Stimulated activated CD8-positive, alpha-beta memory T cell treated with anti-CD3 and anti-CD28 coated beads, Interleukin-7, amount 100 ng/mL, for 4 hours (primary cell): ENCODE measurements around the gene GLYAT.
"Not testable (repeated sequence)": the region's sequence is repeated elsewhere in the genome, so short reads cannot be mapped to it uniquely, and the experiment has no call there.

Source experiments
- DNase-seq, 2 donors: peaks; one replicate each; pipeline ENCODE4 v3.0.0-alpha.2; 2020; ENCODE audit warnings: low read depth in 2 of 2

The GLYAT gene

GRCh38 chr11:58677536-58677935, 54.2 kb downstream of the GLYAT start:
- DNase-seq: not testable (repeated sequence)

- DNase-seq: no peak
Measured at GRCh38 chr11:58676563-58677135, 55.1 kb downstream of the GLYAT start.

DNA sequence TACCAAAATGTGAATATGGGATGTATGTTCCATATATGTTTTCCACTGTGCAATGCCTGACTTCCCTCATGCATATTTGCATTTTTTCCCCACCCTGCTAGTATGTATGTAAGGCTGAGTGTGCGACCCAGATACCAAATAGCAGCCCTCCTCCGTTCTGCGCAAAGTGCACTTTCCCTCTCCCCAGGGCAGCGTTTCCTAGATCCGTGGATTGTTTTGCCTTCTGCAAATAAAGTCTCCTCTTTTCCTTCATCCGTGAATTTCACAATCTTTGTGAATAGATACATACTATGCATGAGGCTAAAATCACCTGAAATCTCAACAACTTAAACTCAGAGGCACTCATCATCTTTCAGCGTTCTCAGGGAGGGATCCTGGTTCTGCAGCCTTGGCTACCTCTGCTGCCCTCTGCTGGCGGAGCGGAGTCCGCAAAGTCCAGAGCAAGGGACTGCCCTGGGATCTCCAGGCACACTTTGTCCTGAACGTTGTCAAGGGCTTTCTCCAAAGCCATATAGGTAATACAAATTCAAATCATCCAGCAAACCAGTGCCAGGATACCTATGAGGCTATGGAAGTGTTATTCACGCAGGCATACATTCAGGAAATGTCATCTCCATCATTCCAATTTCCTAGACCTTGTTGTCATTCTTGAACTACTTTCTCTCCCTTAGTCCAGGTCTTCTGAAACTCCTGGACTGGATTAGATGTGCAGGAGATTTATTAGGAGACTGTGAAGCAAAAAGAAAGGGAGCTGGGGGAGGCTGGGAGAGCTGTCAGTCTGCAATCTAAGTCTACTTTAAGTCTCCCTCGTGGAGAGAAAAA, 56.2 kb downstream of the GLYAT start:
- peak; percentile 51 to 56 for DNase-seq

DNA sequence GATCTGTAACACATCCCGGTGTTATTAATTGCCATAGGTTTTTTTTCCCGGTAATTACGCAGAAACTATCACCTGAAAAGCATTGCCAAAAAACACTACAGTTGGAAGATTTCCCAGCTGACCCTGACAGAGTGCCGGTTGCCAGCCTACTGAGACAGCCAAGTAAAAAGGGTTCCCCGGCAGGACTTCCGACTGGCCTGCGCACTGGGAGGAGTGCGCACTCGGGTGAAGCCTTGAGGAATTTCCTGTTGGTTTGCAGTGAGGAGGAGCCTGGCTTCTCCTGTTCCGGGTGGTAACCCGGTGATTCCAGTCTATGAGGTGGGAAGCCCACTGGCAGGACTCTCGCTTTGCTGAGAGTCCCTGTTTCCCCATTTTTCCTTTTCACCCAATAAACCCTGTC, 57.1 kb downstream of the GLYAT start:
- no peak for DNase-seq

DNA sequence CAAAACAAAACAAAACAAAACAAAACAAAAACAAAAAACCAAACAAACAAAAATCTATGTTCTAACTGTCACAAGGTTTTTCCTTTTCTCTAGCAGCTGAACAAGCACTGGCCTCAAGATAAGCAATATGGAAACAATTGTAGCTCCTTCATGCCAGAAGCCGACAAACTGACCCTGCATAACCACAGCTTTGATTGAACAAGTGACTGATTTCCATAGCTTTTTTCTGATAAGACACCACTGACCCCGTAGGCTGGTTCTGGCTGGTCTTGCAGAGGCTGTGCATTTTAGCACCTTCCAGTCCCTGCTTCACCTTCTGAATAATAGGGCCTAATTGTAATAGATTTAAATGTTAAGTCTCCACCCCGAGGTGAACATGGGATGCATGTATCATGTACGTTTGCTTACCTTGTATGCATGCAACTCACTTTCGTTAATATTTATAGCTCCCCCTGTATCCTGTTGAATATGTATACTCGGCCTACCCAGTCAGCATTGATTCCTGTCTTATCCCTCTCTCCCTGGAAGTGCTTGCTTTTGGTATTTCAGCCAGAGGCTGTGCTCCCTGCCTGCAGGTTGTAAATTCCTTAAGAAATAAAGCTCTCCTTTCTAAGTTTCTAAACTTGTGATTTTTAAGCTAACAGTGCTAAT, 59.6 kb downstream of the GLYAT start:
- no peak for DNase-seq

DNA sequence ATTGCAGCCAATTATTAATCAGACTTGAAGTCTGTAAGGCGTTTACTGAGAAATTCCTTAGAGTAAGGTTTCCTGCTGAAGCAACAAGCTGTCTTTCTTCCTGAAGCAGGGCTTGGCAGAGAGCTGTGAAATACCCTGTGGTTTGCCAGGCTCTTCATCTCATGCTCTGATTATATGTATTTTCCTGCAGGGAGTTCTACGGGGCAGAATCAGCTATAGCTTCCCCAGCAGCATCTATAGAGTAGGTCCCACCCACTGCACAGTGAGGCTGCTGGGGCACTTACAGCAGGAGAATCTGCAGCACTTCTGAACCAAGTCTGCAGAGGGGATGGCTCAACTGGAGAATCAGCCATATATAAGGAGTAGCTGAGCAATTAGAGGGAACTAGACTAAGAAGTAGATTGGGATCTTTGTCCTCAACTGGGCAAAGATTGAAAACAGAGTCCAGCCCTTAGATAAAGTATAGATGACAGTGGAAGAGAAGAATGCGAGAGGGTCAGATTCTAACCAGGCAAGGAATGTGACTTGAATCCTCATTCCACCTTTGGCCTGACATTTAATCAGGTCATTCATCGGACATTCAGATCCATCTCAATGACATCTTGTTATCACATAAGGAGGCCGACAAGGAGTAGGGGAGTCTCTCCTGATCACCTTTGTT, 71.7 kb downstream of the GLYAT start:
- DNase-seq: no peak

DNA sequence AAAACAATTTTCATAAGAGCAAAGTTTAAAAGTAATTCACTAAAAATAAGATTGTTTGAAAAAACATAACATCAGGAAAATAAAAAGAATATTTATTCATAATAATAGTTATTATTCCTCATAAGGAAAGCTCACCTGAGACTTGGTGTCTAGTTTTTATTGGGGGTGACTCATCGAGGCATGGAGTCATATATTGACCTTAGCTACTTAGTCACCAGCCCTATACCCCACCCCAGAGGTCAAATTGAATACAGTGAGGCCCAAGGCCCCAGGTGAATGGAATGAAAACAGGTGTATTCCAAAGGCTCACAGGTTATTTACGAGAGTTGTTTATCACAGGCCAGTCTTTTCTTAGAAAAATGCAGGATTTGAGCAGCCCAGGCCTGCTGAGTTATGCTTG, 72.3 kb downstream of the GLYAT start:
- DNase-seq: no peak
